Spleen (tissue), 7 donors: ENCODE results near the gene MGRN1.

Experiments
- POLR2A ChIP-seq, 3 donors: fragments of 450-650 bp; IDR thresholded peaks; one replicate each; pipeline ENCODE4 v1.5.1; 2017; ENCODE audit warnings: antibody characterized with exemption in 3 of 3, mild to moderate bottlenecking in 1 of 3
- POLR2AphosphoS5 ChIP-seq, 3 donors: sonication (generic); formaldehyde crosslinking; IDR thresholded peaks; one replicate each; pipeline ENCODE4 v1.5.1; 2017; ENCODE audit warnings: antibody characterized with exemption in 3 of 3
- TF ChIP-seq, protein P1 (sequence below), 11 experiments: fragments of 200-600 bp in 7 of 11; fragments of 450-650 bp in 4 of 11; sonication (generic) in 4 of 11; IDR thresholded peaks in 8 of 11; conservative IDR thresholded peaks in 3 of 11; 1 replicate in 7 of 11; 2 replicates in 4 of 11; pipeline versions ENCODE4 v1.4.0 to v1.8.0; 2016 to 2021; ENCODE audit warnings: antibody characterized with exemption in 11 of 11, inconsistent platforms in 4 of 11, mild to moderate bottlenecking in 1 of 11
- donor health status: DM: no; HTN: no; CAD: no; lungs with moderate emphysema.
- donor health status: DM: no; HTN: no; CAD: no.
- donor health status: DM: no; HTN: no; CAD: no.

DNA sequence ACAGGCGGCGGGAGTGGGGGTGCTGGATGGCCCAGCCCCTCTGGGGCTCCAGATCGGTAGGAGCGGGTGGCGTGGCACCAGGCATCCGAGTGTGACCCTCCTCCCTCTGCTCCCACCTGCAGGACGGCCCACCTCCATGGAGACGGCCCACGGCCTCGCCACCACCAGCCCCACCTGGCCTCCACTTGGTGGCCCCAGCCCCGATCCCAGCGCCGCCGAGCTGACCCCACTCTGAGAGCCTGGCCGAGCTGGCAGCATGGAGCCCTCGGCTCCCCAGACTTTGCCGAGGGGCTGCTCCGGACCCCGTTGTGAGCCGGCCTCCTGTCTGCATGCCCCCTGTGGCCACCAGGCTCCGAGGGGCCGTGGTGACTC, 64.0 kb downstream of the MGRN1 start:
- TF ChIP-seq POLR2A (IDR thresholded peaks at IDR 0.05) (no peak), POLR2AphosphoS5 (IDR thresholded peaks at IDR 0.05) (no peak)
- TF ChIP-seq, protein P1, sequence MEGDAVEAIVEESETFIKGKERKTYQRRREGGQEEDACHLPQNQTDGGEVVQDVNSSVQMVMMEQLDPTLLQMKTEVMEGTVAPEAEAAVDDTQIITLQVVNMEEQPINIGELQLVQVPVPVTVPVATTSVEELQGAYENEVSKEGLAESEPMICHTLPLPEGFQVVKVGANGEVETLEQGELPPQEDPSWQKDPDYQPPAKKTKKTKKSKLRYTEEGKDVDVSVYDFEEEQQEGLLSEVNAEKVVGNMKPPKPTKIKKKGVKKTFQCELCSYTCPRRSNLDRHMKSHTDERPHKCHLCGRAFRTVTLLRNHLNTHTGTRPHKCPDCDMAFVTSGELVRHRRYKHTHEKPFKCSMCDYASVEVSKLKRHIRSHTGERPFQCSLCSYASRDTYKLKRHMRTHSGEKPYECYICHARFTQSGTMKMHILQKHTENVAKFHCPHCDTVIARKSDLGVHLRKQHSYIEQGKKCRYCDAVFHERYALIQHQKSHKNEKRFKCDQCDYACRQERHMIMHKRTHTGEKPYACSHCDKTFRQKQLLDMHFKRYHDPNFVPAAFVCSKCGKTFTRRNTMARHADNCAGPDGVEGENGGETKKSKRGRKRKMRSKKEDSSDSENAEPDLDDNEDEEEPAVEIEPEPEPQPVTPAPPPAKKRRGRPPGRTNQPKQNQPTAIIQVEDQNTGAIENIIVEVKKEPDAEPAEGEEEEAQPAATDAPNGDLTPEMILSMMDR (IDR thresholded peaks at IDR 0.05 in 8 of 11, conservative IDR thresholded peaks at IDR 0.05 in 3 of 11), result no peak
